Measurements from ENCODE around the gene ZC3H13. TPM values are rescaled to one million over a fixed set of nuclear protein-coding genes. Genes with fewer than 3 reads are reported as not detected.

Gene ZC3H13
- total RNA-seq, 1 experiment from 2014 or later: 45.0 TPM

- H3K4me3 Mint-ChIP-seq (ENCODE audit: unreplicated experiment): no peak overlapping the region
- DNase-seq: no peak
- no TSS peak for BruUV-seq (replicated peaks)
- H3K27me3 Mint-ChIP-seq (ENCODE audit: insufficient read depth, unreplicated experiment): peaks cover 14% of the 10 kb centered on the region
- no peak overlapping the region for H3K27ac Mint-ChIP-seq (ENCODE audit: unreplicated experiment)
- H3K27me3 ChIP-seq (replicated peaks; ENCODE audit: control insufficient read depth, insufficient read depth, low read length): no peaks in the 10 kb centered on the region
- CTCF ChIA-PET: no interaction called here
- H3K4me1 ChIP-seq: no peaks in the 10 kb centered on the region
- H3K36me3 ChIP-seq (ENCODE audit: control insufficient read depth, insufficient read depth, low read length): no peaks in the 10 kb centered on the region
- intact Hi-C loops (cut with micrococcal nuclease; ENCODE audit: unreplicated experiment): no loop called here
- H3K4me1 Mint-ChIP-seq (ENCODE audit: low read depth, unreplicated experiment): no peaks in the 10 kb centered on the region
- POLR2A ChIA-PET: no interaction called here
- no peak for TF ChIP-seq CTCF (IDR thresholded peaks at IDR 0.05; ENCODE audit: insufficient read depth in 1 of 2, low read depth in 1 of 2, low read length in 1 of 2, severe bottlenecking in 1 of 2, unreplicated experiment in 1 of 2)
- H3K9me3 Mint-ChIP-seq (ENCODE audit: unreplicated experiment): no peaks in the 10 kb centered on the region
- no peak overlapping the region for H3K4me3 ChIP-seq (ENCODE audit: low read depth, low read length)
- no peaks in the 10 kb centered on the region; the same call in 1 of the 2 replicates for H3K9me3 ChIP-seq
- no peaks in the 10 kb centered on the region for H3K36me3 Mint-ChIP-seq (ENCODE audit: insufficient read depth, unreplicated experiment)
These were observed 34.9 kb upstream of the ZC3H13 start for GRCh38 chr13:46087481-46087880.

- no peak for TF ChIP-seq CTCF (IDR thresholded peaks at IDR 0.05; ENCODE audit: insufficient read depth in 1 of 2, low read depth in 1 of 2, low read length in 1 of 2, severe bottlenecking in 1 of 2, unreplicated experiment in 1 of 2)
- BruUV-seq (replicated peaks): no TSS peak
- Histone ChIP-seq H3K27me3 (replicated peaks; ENCODE audit: control insufficient read depth, insufficient read depth, low read length) (no peaks in the 10 kb centered on the region), H3K36me3 (ENCODE audit: control insufficient read depth, insufficient read depth, low read length) (no peaks in the 10 kb centered on the region), H3K4me3 (ENCODE audit: low read depth, low read length) (no peak overlapping the region), H3K4me1 (no peaks in the 10 kb centered on the region), H3K9me3 (no peaks in the 10 kb centered on the region; the same call in 1 of the 2 replicates)
- intact Hi-C loops (cut with micrococcal nuclease; ENCODE audit: unreplicated experiment): no loop called here
- POLR2A ChIA-PET: no interaction called here
- no peaks in the 10 kb centered on the region for H3K36me3 Mint-ChIP-seq (ENCODE audit: insufficient read depth, unreplicated experiment)
- no peak for DNase-seq
- H3K4me3 Mint-ChIP-seq (ENCODE audit: unreplicated experiment): no peak overlapping the region
- CTCF ChIA-PET: no interaction called here
- H3K27ac Mint-ChIP-seq (ENCODE audit: unreplicated experiment): no peak overlapping the region
- no peaks in the 10 kb centered on the region for H3K9me3 Mint-ChIP-seq (ENCODE audit: unreplicated experiment)
- H3K27me3 Mint-ChIP-seq (ENCODE audit: insufficient read depth, unreplicated experiment): peaks cover 16% of the 10 kb centered on the region
- no peaks in the 10 kb centered on the region for H3K4me1 Mint-ChIP-seq (ENCODE audit: low read depth, unreplicated experiment)
These were observed 34.4 kb upstream of the ZC3H13 start for GRCh38 chr13:46086985-46087384.

GRCh38 chr13:46086421-46086922, 33.9 kb upstream of the ZC3H13 start:
- no peak for TF ChIP-seq CTCF (IDR thresholded peaks at IDR 0.05; ENCODE audit: insufficient read depth in 1 of 2, low read depth in 1 of 2, low read length in 1 of 2, severe bottlenecking in 1 of 2, unreplicated experiment in 1 of 2)
- ChIA-PET POLR2A (no interaction called here), CTCF (no interaction called here)
- DNase-seq: no peak
- intact Hi-C loops (cut with micrococcal nuclease; ENCODE audit: unreplicated experiment): no loop called here
- no peaks in the 10 kb centered on the region; the same call in 1 of the 2 replicates for H3K9me3 ChIP-seq
- Mint-ChIP-seq H3K4me3 (ENCODE audit: unreplicated experiment) (no peak overlapping the region), H3K4me1 (ENCODE audit: low read depth, unreplicated experiment) (no peaks in the 10 kb centered on the region), H3K36me3 (ENCODE audit: insufficient read depth, unreplicated experiment) (no peaks in the 10 kb centered on the region), H3K9me3 (ENCODE audit: unreplicated experiment) (no peaks in the 10 kb centered on the region), H3K27ac (ENCODE audit: unreplicated experiment) (no peak overlapping the region), H3K27me3 (ENCODE audit: insufficient read depth, unreplicated experiment) (peaks cover 16% of the 10 kb centered on the region)
- H3K4me1 ChIP-seq: no peaks in the 10 kb centered on the region
- BruUV-seq (replicated peaks): no TSS peak
- H3K4me3 ChIP-seq (ENCODE audit: low read depth, low read length): no peak overlapping the region
- H3K36me3 ChIP-seq (ENCODE audit: control insufficient read depth, insufficient read depth, low read length): no peaks in the 10 kb centered on the region
- H3K27me3 ChIP-seq (replicated peaks; ENCODE audit: control insufficient read depth, insufficient read depth, low read length): no peaks in the 10 kb centered on the region
